ENCODE results near the gene ERFL.

ERFL gene

DNA sequence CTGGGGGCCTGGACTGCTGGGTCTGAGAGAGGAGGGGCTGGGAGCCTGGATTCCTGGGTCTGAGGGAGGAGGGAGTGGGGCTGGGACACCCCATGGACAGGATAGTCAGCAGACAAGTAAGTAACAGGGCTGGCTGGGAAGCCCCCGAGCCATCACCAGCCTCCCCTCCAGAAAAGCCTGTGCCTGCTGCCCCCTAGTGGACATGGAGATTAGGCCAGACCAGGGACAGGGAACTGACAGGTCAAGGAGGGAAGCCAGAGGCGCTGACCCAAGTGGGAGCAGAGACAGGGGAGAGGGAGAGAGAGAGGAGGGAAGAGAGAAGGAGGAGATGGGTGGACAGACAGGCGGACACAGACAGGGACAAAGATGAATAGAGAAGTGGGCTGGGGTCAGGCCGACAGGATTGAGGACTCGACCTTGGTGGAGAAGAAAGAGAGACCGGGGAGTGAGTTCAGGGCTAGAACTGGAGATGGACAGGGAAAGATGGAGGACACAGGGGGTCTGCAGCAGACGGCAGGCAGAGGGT is 6.7 kb upstream of the ERFL start:
- TF ChIP-seq, protein P1, sequence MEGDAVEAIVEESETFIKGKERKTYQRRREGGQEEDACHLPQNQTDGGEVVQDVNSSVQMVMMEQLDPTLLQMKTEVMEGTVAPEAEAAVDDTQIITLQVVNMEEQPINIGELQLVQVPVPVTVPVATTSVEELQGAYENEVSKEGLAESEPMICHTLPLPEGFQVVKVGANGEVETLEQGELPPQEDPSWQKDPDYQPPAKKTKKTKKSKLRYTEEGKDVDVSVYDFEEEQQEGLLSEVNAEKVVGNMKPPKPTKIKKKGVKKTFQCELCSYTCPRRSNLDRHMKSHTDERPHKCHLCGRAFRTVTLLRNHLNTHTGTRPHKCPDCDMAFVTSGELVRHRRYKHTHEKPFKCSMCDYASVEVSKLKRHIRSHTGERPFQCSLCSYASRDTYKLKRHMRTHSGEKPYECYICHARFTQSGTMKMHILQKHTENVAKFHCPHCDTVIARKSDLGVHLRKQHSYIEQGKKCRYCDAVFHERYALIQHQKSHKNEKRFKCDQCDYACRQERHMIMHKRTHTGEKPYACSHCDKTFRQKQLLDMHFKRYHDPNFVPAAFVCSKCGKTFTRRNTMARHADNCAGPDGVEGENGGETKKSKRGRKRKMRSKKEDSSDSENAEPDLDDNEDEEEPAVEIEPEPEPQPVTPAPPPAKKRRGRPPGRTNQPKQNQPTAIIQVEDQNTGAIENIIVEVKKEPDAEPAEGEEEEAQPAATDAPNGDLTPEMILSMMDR (conservative IDR thresholded peaks at IDR 0.05): peak; percentile 96
- H3K27ac ChIP-seq: no peak overlapping the region

DNA sequence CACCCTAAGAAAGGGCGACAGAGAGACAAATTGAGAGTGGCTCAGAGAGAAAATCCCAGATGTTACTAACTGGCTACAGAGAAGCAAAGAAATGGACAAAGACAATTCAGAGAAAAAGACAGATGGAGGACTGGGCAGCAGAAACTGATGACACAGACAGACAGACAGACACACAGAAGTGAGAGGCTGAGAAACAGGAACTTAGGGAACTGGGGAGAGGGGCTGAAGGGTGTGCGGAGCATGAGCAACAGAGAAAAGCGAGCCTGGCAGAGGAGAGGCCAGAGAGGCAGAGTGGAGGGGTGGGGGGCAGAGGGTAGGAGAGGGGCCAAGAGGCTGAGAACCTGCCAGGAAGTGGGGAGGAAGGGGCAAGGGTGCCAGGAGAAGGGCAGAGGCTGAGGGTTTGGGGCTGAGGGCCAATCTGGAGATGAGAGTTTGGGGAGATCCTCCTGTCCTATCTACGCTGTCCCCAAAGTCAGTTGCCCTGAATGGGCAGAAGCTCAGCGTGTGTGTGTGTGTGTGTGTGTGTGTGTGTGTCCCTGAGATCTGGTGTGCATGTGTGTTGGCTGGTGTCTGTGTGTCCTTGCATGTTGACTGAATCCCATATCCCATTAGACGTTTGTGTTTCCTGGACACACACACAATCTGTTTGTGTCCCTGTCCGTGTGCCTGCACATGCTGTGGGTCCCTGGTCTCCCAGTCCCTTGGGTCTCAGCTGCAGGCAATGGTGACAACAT is 5.6 kb upstream of the ERFL start:
- H3K27ac ChIP-seq: no peak overlapping the region
- TF ChIP-seq, protein P1 (conservative IDR thresholded peaks at IDR 0.05): no peak

DNA sequence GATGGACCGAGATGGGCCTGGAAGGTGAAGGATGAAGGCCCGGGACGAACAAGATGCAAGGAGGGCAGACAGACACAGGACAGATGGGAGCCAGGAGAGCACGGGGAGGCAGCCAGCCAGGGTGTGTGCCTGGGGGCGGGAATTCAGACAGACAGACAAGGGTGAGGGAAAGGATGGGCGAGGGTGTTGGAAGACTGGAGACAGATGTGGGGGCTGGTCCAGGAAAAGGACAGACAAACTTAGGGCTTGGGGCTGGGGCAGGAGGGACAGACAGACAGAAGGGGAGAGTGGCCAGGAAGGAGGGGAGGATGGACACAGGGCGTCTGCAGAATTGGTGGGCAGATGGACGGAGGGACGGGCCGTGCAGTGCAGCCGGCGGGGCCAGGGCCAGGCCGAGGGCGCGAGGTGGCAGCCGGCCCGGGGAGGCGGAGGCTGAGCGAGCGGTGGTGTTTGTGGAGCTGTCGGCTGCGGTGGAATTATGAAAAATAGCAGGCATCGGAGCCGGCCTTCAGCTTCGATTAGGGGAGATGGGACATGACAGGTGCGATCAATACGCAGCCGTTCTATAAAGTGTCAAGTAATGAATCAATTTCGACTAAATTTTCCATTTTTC is 4.6 kb upstream of the ERFL start:
- TF ChIP-seq, protein P1 (conservative IDR thresholded peaks at IDR 0.05): no peak
- no peak overlapping the region for H3K27ac ChIP-seq

DNA sequence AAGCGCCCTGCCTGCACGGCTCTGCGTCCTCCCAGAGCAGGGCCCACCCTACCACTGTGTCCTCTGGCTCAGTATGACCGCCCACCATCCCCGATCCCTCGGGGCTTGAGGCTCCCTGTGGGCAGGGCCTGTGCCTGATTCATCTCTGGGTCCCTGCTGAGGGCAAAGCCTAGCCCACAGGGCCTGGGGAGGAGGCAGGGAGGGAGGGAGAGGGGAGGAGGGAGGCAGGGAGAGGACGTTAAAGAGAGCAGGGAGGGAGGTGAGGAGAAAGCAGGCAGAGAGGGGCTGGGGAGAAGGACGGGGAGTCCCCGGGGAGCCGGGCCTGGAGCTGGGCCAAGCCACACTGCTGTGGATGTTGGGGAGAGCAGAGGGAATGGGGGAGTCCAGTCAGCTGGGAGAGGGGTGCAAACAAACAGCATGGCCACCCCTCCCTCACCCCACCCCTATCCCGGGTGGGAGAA is 4.0 kb upstream of the ERFL start:
- no peak overlapping the region for H3K27ac ChIP-seq
- TF ChIP-seq, protein P1 (conservative IDR thresholded peaks at IDR 0.05): no peak

DNA sequence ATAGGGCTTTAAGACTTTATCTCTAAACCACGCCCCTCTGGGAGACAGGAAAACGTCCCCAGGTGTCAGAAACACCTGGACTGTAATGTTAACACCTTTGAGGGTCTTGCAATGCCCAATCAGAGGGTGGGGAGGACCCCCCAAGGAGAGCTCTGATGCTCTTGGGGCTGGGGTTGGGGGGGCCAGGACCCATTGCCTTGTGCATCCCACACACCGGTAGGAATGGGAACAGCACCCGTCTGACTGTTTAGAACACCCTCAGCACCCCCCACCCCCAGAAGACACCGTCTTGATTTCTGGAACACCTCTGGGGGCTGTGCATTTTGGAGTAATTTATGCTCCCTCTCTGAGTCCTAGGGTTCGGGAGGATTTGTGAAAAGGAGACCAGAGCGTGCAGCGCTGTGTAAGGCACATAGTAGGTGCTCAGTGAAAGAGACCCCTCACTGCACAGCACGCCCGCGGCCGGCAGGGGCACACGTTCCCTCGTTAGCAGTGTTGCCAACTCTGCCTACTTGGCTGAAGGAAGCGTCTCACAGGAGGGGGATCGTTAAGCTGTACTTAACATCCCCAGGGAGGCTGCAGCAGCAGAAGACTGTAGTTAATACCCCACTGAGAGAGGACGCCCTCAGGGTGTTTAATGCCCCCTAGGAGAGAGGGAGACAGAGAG is 2.8 kb upstream of the ERFL start:
- no peak overlapping the region for H3K27ac ChIP-seq
- TF ChIP-seq, protein P1 (conservative IDR thresholded peaks at IDR 0.05): peak; percentile 20; the same call in 1 of the 2 replicates

DNA sequence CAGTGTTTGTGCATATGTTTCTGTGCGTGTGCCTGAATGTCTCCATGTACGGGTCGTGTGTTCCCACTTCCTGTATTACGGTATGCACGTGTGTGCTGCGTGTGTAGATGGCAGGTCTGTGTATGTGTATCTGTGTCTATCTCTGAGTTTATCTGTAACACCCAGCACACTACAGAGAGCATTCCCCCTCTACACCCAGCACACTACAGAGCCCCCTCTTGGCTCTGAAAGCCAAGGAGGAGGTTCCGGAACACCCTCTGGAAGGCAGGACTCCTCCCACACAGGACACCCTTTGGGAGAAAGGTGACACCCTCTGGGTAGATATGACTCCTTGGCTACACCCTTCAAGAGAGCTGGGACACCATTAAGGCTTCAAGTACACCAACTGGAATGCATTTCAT is 2.1 kb upstream of the ERFL start:
- TF ChIP-seq, protein P1 (conservative IDR thresholded peaks at IDR 0.05): no peak
- no peak overlapping the region for H3K27ac ChIP-seq

DNA sequence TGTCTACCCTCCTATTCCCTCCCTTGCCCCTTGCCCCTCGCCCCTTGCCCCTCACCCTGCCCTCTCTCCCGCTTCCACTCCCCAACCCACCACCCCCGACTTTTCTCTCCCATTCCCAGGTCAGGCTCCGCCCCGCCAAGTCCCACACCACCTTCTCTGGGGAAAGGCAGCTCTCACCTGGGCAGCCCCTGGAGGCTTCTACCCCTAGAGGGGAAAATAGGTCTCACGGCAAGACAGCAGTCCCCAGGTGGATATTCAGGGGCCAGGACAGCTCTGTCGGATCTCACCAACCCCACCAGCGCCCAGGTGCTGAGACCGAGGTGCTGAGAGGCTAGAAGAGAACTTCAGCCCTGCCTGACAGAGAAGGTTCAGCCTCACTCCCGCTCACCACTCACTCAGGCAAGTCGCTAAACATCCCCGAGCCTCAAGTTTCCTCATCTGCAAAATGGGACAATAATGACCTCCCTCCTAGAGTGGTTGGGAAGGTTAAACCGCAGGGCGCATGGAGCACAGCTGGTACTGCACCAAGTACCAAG is 1.4 kb upstream of the ERFL start:
- H3K27ac ChIP-seq: no peak overlapping the region
- TF ChIP-seq, protein P1 (conservative IDR thresholded peaks at IDR 0.05): no peak
